Hepatic stellate cell (primary cell): ENCODE results near the gene CBX5.
"Not testable (repeated sequence)": the region's sequence is repeated elsewhere in the genome, so short reads cannot be mapped to it uniquely, and the experiment has no call there.

ENCODE experiments used
- DNase-seq: peaks from one replicate; pipeline ENCODE4 v3.0.0; 2011; ENCODE audit warnings: low spot score

Gene CBX5

GRCh38 chr12:54265364-54265812 lies 14.5 kb downstream of the CBX5 start:
- no peak for DNase-seq

- peak; percentile 32 for DNase-seq
These were observed 17.5 kb downstream of the CBX5 start for GRCh38 chr12:54262403-54262925.

GRCh38 chr12:54261815-54262402 lies 18.0 kb downstream of the CBX5 start:
- DNase-seq: no peak

GRCh38 chr12:54259194-54260011 lies 20.5 kb downstream of the CBX5 start:
- DNase-seq: peak; percentile 85

- DNase-seq: peak; percentile 24
These were observed 21.7 kb downstream of the CBX5 start for GRCh38 chr12:54258201-54258681.

- DNase-seq: no peak
These were observed 22.6 kb downstream of the CBX5 start for GRCh38 chr12:54257332-54257731.

- DNase-seq: no peak
These were observed 26.7 kb downstream of the CBX5 start for GRCh38 chr12:54253240-54253639.

GRCh38 chr12:54251667-54252284 lies 28.1 kb downstream of the CBX5 start:
- DNase-seq: peak; percentile 61

GRCh38 chr12:54249489-54249888 lies 30.4 kb downstream of the CBX5 start:
- DNase-seq: no peak

- DNase-seq: no peak
These were observed 33.8 kb downstream of the CBX5 start for GRCh38 chr12:54246011-54246641.

- no peak for DNase-seq
These were observed 38.8 kb downstream of the CBX5 start for GRCh38 chr12:54240971-54241588.

GRCh38 chr12:54240129-54240528 lies 39.8 kb downstream of the CBX5 start:
- DNase-seq: no peak

- no peak for DNase-seq
These were observed 40.3 kb downstream of the CBX5 start for GRCh38 chr12:54239620-54240019.

GRCh38 chr12:54238531-54238930 lies 41.4 kb downstream of the CBX5 start:
- DNase-seq: no peak

GRCh38 chr12:54232790-54233189 lies 47.1 kb downstream of the CBX5 start:
- no peak for DNase-seq

GRCh38 chr12:54231269-54231668 lies 48.7 kb downstream of the CBX5 start:
- DNase-seq: not testable (repeated sequence)

GRCh38 chr12:54230555-54230954 lies 49.4 kb downstream of the CBX5 start:
- no peak for DNase-seq

- DNase-seq: peak; percentile 86
These were observed 50.2 kb downstream of the CBX5 start for GRCh38 chr12:54229624-54230212.

- no peak for DNase-seq
These were observed 51.5 kb downstream of the CBX5 start for GRCh38 chr12:54228471-54228870.

GRCh38 chr12:54227927-54228326 lies 52.0 kb downstream of the CBX5 start:
- DNase-seq: not testable (repeated sequence)

- DNase-seq: no peak
These were observed 52.5 kb downstream of the CBX5 start for GRCh38 chr12:54227376-54227775.
